Spleen (tissue), 7 donors: ENCODE measurements around the gene CDK2.

ENCODE experiments used
- POLR2A ChIP-seq, 3 donors: fragments of 450-650 bp; IDR thresholded peaks; one replicate each; pipeline ENCODE4 v1.5.1; 2017; ENCODE audit warnings: antibody characterized with exemption in 3 of 3, mild to moderate bottlenecking in 1 of 3
- POLR2AphosphoS5 ChIP-seq, 3 donors: sonication (generic); formaldehyde crosslinking; IDR thresholded peaks; one replicate each; pipeline ENCODE4 v1.5.1; 2017; ENCODE audit warnings: antibody characterized with exemption in 3 of 3
- TF ChIP-seq, protein P1 (sequence below), 11 experiments: fragments of 200-600 bp in 7 of 11; fragments of 450-650 bp in 4 of 11; sonication (generic) in 4 of 11; IDR thresholded peaks in 8 of 11; conservative IDR thresholded peaks in 3 of 11; 1 replicate in 7 of 11; 2 replicates in 4 of 11; pipeline versions ENCODE4 v1.4.0 to v1.8.0; 2016 to 2021; ENCODE audit warnings: antibody characterized with exemption in 11 of 11, inconsistent platforms in 4 of 11, mild to moderate bottlenecking in 1 of 11
- donor health status: DM: no; HTN: no; CAD: no; lungs with moderate emphysema.
- donor health status: DM: no; HTN: no; CAD: no.
- donor health status: DM: no; HTN: no; CAD: no.

DNA sequence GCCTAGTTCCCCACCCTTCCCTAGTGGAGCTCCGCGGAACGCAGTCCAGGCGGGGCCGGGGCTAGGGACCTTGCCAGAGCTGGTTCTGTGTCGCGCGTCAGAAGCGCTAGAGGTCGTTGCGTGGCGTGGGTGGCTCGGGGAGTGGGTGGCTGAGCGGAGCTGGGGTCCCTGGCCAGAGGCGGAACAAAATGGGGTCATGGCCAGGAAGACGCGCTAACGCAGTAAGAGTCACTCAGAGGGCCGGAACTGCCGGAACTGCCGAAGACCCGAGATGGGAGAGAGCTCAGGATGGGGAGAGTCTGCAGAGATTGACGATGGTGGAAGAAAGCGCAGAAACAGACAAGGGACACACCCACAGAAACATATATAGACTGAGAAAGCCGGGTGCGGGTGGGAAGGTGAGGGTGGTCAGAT, 30.9 kb upstream of the CDK2 start:
- TF ChIP-seq, protein P1, sequence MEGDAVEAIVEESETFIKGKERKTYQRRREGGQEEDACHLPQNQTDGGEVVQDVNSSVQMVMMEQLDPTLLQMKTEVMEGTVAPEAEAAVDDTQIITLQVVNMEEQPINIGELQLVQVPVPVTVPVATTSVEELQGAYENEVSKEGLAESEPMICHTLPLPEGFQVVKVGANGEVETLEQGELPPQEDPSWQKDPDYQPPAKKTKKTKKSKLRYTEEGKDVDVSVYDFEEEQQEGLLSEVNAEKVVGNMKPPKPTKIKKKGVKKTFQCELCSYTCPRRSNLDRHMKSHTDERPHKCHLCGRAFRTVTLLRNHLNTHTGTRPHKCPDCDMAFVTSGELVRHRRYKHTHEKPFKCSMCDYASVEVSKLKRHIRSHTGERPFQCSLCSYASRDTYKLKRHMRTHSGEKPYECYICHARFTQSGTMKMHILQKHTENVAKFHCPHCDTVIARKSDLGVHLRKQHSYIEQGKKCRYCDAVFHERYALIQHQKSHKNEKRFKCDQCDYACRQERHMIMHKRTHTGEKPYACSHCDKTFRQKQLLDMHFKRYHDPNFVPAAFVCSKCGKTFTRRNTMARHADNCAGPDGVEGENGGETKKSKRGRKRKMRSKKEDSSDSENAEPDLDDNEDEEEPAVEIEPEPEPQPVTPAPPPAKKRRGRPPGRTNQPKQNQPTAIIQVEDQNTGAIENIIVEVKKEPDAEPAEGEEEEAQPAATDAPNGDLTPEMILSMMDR (IDR thresholded peaks at IDR 0.05 in 8 of 11, conservative IDR thresholded peaks at IDR 0.05 in 3 of 11), result no peak
- TF ChIP-seq POLR2AphosphoS5 (IDR thresholded peaks at IDR 0.05) (peak; percentile 34 to 71 (median 63)), POLR2A (IDR thresholded peaks at IDR 0.05) (no peak)
